SKM-1 treated with dmso at 0.1 percent for 144 hours (cell line): ENCODE results near the gene SSC5D.
"Not testable (repeated sequence)": the region's sequence is repeated elsewhere in the genome, so short reads cannot be mapped to it uniquely, and the experiment has no call there.

Experiments used
- DNase-seq: peaks from one replicate; lab custom pipeline; 2025; ENCODE audit not compliant: unreplicated experiment; lab: John Stamatoyannopoulos, UW

The SSC5D gene

DNA sequence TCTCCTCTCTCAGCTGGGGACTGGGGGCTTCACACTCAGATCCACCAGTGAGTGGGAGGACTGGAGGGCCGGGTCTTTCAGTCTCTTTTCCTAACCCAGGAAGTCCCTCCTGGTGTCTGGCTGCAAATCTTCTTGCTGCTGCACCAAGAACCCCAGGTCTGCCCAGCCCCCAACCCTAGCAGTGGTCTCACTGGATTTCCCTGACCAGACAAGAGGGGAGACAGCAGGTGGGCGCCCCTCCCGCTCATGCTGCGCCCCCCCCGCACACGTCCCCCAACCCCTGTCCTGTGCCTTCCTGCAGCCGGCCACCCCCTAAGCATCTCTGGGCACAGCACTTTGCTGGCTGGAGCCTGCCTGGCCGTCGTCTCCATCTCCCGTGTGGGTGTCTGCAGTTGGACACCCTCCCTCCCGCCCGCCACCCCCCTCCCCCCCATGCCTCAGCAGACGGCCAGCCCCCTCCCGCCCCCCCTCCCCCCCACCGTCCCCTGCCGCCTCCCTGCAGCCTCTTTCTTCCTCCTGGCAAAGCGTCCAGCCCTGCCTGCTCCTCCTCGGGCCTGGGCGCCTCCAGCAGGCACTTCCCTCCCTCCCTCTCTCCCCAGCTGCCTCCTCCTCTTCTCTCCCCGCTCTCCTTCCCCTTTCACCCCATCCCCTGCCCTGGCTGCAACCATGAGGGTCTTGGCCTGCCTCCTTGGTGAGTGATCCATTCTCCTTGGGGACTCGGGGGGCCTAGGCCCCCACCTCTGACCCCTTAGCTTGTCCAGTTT is at the start of gene SSC5D:
Gene SSC5D (plus strand): TSS at position 513 of the 764 bp plus-strand sequence. CDS start 154 bp downstream, at position 667.
- DNase-seq = no peak

- DNase-seq = no peak
These were observed 49.2 kb upstream of the SSC5D start for GRCh38 chr19:55439052-55439451.

- no peak for DNase-seq
These were observed 47.7 kb upstream of the SSC5D start for GRCh38 chr19:55440411-55441105.

DNA sequence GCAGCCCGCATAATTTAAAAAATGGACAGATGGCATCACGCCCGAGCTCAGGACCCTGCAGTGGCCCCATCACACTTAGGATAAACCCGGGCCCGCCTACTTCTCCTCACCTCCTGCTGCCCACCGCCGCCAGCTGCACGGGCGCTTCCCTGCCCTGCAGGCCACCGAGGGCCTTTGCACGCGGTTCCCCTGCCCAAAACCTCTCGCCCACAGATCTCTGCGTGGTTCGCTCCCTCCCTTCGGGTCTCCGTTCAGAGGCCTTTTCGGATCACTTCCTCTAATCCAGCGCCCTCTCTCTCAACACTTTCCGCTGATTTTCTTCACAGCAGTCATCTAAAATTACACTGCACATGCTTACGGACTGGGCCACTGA is 46.9 kb upstream of the SSC5D start:
- DNase-seq = peak; percentile 31

DNA sequence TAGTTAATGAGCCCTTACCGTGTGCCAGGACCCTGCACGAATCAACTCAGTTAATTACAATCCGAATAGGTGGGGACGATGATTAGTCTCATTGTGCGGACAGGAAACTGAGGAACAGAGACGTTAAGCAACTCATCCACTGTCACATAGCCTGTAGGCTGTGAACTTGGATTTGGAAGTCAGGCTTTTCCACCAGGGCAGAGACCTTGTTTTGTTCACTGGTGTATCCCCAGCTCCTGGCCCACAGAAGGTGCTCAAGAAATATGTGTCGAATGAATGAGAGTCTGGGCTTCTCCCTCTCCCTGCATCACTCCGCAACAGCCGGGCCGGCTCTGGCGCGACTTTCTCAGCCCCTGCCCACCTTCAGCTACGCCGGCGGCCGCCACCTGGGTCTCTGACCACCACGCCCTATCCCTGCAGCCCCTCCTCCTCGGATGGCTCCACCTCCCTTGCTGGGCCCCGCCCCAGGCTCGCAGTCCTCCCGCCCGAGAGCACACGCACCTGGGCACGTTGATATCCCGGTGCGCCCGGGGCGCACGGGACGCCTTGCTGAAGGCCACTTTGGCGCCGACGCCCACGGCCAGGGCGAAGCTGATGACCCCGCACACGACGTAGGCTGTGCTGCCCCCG is 46.4 kb upstream of the SSC5D start:
- no peak for DNase-seq

DNA sequence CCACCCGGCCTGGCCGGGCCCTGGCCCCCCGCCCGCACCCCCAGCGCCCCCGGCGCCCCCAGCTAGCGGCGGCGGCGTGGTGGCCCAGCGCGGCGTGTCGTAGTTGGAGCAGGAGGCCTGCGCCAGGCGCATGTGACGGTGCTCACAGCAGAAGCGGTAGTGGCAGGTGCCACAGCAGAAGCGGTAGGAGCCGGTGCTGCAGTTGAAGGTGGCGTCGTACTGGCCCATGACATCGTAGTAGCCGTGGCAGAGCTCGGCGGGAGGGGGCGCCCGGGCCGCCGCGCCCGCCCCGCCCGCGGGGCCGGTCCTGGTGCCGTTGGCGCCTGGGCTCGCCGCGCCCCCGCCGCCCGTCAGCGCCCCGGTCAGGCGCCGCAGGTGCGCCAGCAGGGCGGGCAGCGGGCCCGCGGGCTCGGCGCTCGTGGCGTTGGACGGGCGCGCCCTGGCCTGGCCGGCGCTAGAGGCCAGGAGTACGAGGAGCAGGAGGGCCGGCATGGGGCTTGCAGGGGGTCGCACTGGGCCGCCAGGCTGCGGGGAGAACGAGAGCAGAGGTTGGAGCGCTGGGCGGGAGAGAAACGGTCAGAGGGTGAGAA is 45.8 kb upstream of the SSC5D start:
- no peak for DNase-seq

DNA sequence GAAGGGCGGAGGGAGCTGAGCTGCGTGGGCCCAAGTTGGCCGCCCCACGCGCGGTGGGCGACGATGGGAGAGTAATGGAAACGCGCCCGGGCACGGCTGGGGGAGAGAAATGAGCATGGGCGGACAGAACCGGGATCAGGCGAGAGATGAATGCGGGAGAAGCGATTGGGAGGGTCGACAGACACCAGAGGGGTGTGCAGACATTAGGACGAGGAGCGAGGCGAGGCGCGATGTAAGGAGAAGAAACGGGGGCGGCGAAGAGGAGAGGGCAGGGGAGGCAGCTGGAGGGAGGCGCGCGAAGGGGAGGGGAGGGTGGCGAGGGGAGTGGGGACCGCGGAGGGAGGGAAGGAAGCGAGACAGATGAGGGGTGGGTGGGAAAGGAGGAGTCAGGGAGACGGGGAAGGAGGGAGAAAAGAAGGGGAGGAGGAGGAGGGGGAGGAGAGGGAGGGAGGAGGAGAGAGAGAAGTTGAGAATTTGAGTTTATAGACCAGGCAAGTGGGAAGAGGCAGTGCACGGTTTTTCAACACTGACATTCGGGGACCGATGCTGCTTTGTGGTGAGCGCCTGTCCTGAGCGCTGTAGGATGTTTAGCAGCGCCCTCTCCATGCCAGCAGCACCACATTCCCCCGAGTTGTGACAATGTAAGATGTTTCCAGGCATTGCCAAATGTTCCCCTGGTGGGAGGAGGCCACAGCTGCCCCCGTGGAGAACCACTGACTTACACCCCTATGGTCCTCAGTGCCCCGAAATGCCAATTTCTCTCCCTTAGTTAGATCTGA is 45.0 kb upstream of the SSC5D start, which contains the start of gene SHISA7:
Gene SHISA7 (minus strand): TSS at position 256 of the 779 bp plus-strand sequence. CDS start 437 bp downstream, outside the sequence.
- DNase-seq = no peak

GRCh38 chr19:55443824-55444480 is 44.3 kb upstream of the SSC5D start:
- no peak for DNase-seq

GRCh38 chr19:55444646-55445045 is 43.6 kb upstream of the SSC5D start:
- no peak for DNase-seq

GRCh38 chr19:55446060-55446459 is 42.2 kb upstream of the SSC5D start:
- no peak for DNase-seq

DNA sequence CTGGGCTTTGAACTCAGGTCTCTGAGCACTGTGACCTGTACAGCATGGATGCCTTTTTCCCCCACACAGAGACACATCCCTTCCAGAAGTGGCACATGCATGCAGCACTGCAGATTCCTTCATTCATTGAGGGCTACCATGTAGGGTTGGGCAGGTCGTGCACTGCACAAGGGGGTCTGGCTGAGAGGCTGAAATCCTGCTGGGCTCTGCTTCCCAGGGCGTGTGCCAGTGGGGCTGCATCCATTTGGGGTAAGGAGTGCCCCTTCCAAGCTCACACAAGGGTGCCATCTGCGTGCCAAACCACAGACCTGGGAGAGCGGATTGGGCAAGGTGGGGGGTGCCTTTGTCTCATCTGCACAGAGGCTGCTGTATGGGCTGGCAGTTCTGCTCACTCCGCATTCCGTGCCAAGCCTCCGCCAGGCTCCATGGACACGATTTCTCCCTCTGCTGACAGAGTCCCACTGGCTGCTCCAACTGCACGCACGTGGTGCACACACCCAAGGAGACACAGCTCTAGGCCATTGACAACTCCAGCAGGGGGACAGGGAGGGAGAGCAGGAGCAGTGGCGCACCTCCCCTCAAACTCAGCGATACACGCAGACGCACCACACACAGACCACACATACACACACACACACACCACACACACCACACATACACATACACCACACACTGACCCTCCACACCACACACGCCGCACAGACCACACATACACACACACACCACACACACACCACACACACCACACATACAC is 40.6 kb upstream of the SSC5D start:
- no peak for DNase-seq

DNA sequence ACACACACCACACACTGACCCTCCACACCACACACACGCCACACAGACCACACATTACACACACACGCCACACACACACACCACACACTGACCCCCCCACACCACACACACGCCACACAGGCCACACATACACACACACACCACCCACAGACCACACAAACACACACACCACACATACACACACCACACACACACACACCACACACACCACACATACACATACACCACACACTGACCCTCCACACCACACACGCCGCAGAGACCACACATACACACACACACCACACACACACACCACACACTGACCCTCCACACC is 40.1 kb upstream of the SSC5D start:
- DNase-seq = not testable (repeated sequence)

DNA sequence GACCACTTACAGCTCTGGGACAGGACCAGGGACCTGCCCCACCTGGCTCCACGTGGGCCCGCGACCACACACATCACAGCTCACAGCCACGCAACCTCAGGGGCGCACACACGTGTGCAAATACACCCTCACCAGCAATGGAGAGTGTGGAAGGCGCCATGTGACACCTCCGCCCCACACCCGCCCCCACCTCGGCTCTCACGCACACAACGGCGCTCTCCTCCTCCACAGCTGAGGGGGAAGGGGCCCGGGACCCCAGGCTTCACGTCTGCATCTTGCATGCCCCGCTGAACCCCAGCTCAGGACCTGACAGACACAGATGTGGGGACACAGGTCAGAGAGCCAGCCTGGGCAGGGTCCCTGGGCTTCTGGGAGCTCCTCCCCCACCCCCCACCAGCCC is 38.8 kb upstream of the SSC5D start:
- no peak for DNase-seq

- no peak for DNase-seq
These were observed 36.9 kb upstream of the SSC5D start for GRCh38 chr19:55451163-55451964.

GRCh38 chr19:55451965-55452748 is 36.1 kb upstream of the SSC5D start:
- no peak for DNase-seq

GRCh38 chr19:55452749-55453346 is 35.4 kb upstream of the SSC5D start:
- DNase-seq = no peak

DNA sequence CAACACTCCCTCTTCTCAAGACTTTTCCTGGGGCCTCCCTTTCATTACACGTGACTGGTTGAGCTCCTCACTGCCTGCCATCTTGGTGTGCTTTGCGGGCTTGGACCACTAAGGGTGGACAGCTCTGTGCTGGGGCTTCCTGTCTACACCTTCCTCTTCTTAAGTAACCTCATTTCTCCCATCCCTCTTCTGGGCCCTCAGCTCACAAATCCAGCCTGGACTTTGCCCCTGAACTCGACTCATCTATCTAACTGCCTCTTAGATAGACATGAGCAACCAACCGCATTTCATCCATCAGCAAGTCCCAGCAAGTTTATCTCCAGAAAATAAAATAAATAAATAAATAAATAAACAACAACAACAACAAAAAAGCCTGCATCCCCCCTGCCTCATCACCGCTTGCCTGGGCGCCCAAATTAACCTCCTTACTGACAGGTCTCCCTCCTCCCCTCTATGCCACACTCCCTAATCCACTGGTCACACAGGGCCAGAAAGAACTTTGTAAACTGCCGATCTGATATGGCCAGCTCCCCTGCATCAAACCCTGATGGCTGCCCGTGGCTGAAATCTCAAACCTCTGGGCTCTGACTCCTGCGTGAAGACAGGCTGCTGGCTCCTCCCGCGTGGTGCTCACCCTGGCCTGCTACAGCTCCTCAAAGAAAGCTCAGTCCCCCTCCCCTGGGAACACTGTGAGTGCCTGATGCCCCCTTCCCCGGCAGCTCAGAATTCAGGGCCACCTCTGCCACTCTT is 34.5 kb upstream of the SSC5D start:
- DNase-seq = no peak
